Skeletal muscle tissue (tissue), 4 donors: ENCODE measurements around the gene ZSCAN10. TPM values are rescaled to one million over a fixed set of nuclear protein-coding genes. Genes with fewer than 3 reads are reported as not detected.
A peak's percentile ranks its signal among the peaks of the same experiment; 100 is the strongest.
"Not testable (repeated sequence)": the region's sequence is repeated elsewhere in the genome, so short reads cannot be mapped to it uniquely, and the experiment has no call there.

Experiments
- H3K27ac ChIP-seq: one replicate; pipeline ENCODE4 v1.7.0; 2013; ENCODE audit warnings: mild to moderate bottlenecking, low read depth, low read length, inconsistent platforms
- H3K27me3 ChIP-seq, 3 donors: one replicate each; pipeline ENCODE4 v1.7.0; 2013; ENCODE audit warnings: low read length in 3 of 3; ENCODE audit not compliant: control insufficient read depth in 3 of 3, insufficient read depth in 3 of 3
- H3K36me3 ChIP-seq, 3 donors: one replicate each; pipeline ENCODE4 v1.7.0; 2013; ENCODE audit warnings: low read length in 3 of 3; ENCODE audit not compliant: control insufficient read depth in 3 of 3, insufficient read depth in 3 of 3
- H3K4me1 ChIP-seq, 3 donors: one replicate each; pipeline ENCODE4 v1.7.0; 2013; ENCODE audit warnings: low read length in 3 of 3, mild to moderate bottlenecking in 3 of 3; ENCODE audit not compliant: control insufficient read depth in 3 of 3, insufficient read depth in 3 of 3
- H3K4me3 ChIP-seq, 3 donors: one replicate each; pipeline ENCODE4 v1.7.0; 2013; ENCODE audit warnings: low read length in 3 of 3
- H3K9ac ChIP-seq, 3 donors: one replicate each; pipeline ENCODE4 v1.7.0; 2013; ENCODE audit warnings: low read length in 3 of 3, mild to moderate bottlenecking in 3 of 3, moderate library complexity in 2 of 3, low read depth in 1 of 3
- H3K9me3 ChIP-seq, 3 donors: one replicate each; pipeline ENCODE4 v1.7.0; 2013; ENCODE audit warnings: low read length in 3 of 3; ENCODE audit not compliant: control insufficient read depth in 3 of 3
- total RNA-seq: library from RNA; depleted of rRNA; stranded (reverse); fragments of >200 nt; gene quantifications from one replicate; pipeline ENCODE4 v1.2.3, GENCODE V29; 2014
- donor health status: Osteomylitis.

The ZSCAN10 gene
- total RNA-seq, 1 donor from 2014 or later: not detected

- not testable (repeated sequence) for H3K4me1 ChIP-seq, H3K27ac ChIP-seq
Measured at GRCh38 chr16:3075946-3076345, 23.1 kb downstream of the ZSCAN10 start.

DNA sequence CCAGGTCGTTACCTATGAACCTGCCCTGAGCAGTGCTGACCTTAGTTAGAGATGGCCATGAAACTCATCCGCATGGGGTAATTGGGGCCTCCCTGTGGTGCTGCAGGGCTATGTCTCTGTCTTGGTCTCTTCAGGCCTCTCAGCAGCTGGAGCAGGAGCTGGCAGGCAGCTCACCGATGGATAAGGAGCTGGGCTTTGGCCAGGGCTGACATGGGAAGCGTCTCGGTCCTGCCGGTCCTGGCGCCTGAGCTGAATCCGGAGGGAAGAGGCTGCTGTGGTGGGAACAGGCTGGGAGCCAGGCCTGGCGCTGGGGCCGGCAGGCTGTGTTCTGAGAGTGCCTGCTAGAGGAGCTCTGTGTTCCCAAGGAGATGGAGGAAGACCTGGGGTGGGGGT lies 23.6 kb downstream of the ZSCAN10 start:
- H3K4me1 ChIP-seq: peaks cover 0 to 6% (median 5%) of the 10 kb centered on the region in 3 donors
- no peak overlapping the region for H3K27ac ChIP-seq
- H3K27me3 ChIP-seq: peaks cover 0 to 4% (median 4%) of the 10 kb centered on the region in 3 donors

More at GRCh38 chr16:3075946-3076345, 23.1 kb downstream of the ZSCAN10 start:
- not testable (repeated sequence) for H3K27me3 ChIP-seq, H3K36me3 ChIP-seq, H3K9ac ChIP-seq, H3K9me3 ChIP-seq, H3K4me3 ChIP-seq

GRCh38 chr16:3074860-3075522 lies 24.1 kb downstream of the ZSCAN10 start:
- Histone ChIP-seq H3K27ac (no peak overlapping the region), H3K4me3 (no peak overlapping the region), H3K36me3 (no peaks in the 10 kb centered on the region), H3K4me1 (peaks cover 0 to 6% (median 5%) of the 10 kb centered on the region in 3 donors), H3K27me3 (peaks cover 0 to 4% (median 4%) of the 10 kb centered on the region in 3 donors), H3K9ac (no peak overlapping the region), H3K9me3 (no peaks in the 10 kb centered on the region)

More for the DNA sequence above, 23.6 kb downstream of the ZSCAN10 start:
- Histone ChIP-seq H3K9ac (no peak overlapping the region), H3K4me3 (no peak overlapping the region), H3K36me3 (no peaks in the 10 kb centered on the region), H3K9me3 (no peaks in the 10 kb centered on the region)

GRCh38 chr16:3073448-3073847 lies 25.6 kb downstream of the ZSCAN10 start:
- peaks cover 0 to 4% (median 4%) of the 10 kb centered on the region in 3 donors for H3K27me3 ChIP-seq
- H3K9ac ChIP-seq: no peak overlapping the region
- no peaks in the 10 kb centered on the region for H3K9me3 ChIP-seq
- H3K27ac ChIP-seq: no peak overlapping the region
- H3K4me3 ChIP-seq: no peak overlapping the region
- H3K36me3 ChIP-seq: peaks cover 0 to 8% (median 1%) of the 10 kb centered on the region in 3 donors
- peaks cover 0 to 7% (median 6%) of the 10 kb centered on the region in 3 donors for H3K4me1 ChIP-seq

DNA sequence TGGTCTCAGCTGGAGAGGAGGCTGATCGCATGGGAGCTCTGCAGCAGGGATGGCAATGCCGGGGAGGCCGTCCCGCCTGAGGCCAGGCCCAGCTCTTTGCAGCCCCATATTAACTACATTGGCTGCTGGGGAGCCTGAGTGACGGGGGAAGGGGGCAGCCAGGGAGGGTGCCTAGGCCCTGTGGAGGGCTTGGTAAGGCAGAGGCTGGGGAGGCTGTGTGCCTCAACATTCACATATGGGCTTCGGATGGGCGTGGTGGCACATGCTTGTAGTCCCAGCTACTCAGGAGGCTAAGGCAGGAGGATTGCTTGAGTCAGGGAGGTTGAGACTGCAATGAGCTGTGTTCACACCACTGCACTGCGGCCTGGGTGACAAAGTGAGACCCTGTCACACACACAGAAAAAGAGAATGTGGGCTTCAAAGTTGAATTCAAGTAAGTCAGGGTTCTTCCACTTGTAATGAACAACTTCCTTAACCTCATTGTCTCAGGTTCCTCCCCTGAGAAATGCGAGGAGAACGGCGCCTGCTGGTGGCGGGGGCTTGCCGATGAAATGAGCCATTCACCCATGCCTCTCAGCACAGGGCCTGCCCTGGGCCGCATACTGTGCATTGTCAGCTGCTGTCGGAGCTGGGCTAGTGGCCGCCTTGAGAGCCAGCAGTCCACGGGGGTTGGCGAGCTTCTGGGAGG lies 26.4 kb downstream of the ZSCAN10 start:
- H3K9ac ChIP-seq, H3K9me3 ChIP-seq, H3K27me3 ChIP-seq, H3K27ac ChIP-seq, H3K4me3 ChIP-seq: not testable (repeated sequence)
- Histone ChIP-seq H3K36me3 (peaks cover 0 to 11% (median 7%) of the 10 kb centered on the region in 3 donors), H3K4me1 (peaks cover 6 to 13% (median 6%) of the 10 kb centered on the region in 3 donors)

GRCh38 chr16:3072148-3072547 lies 26.9 kb downstream of the ZSCAN10 start:
- H3K36me3 ChIP-seq: peaks cover 0 to 11% (median 7%) of the 10 kb centered on the region in 3 donors
- not testable (repeated sequence) for H3K27ac ChIP-seq, H3K4me3 ChIP-seq, H3K9me3 ChIP-seq, H3K9ac ChIP-seq, H3K27me3 ChIP-seq
- H3K4me1 ChIP-seq: peaks cover 6 to 19% (median 8%) of the 10 kb centered on the region in 3 donors

- Histone ChIP-seq H3K27ac (no peak overlapping the region), H3K27me3 (peaks cover 0 to 4% (median 4%) of the 10 kb centered on the region in 3 donors), H3K9me3 (no peaks in the 10 kb centered on the region), H3K9ac (no peak overlapping the region), H3K4me1 (peaks cover 6 to 22% (median 13%) of the 10 kb centered on the region in 3 donors), H3K36me3 (peaks cover 0 to 11% (median 7%) of the 10 kb centered on the region in 3 donors), H3K4me3 (no peak overlapping the region)
Measured at GRCh38 chr16:3071655-3072054, 27.4 kb downstream of the ZSCAN10 start.

GRCh38 chr16:3070608-3071111 lies 28.4 kb downstream of the ZSCAN10 start:
- Histone ChIP-seq H3K27ac (no peak overlapping the region), H3K9me3 (no peaks in the 10 kb centered on the region), H3K9ac (no peak overlapping the region), H3K27me3 (peaks cover 0 to 4% (median 4%) of the 10 kb centered on the region in 3 donors), H3K4me3 (no peak overlapping the region), H3K4me1 (peaks cover 15 to 32% (median 23%) of the 10 kb centered on the region in 3 donors), H3K36me3 (peaks cover 0 to 11% (median 7%) of the 10 kb centered on the region in 3 donors)

- not testable (repeated sequence) for H3K9ac ChIP-seq
- peaks cover 0 to 11% (median 7%) of the 10 kb centered on the region in 3 donors for H3K36me3 ChIP-seq
Measured at GRCh38 chr16:3069146-3069545, 29.9 kb downstream of the ZSCAN10 start.

GRCh38 chr16:3068487-3068886 lies 30.6 kb downstream of the ZSCAN10 start:
- H3K4me1 ChIP-seq: peaks cover 22 to 40% (median 33%) of the 10 kb centered on the region in 3 donors
- no peak overlapping the region for H3K4me3 ChIP-seq
- H3K27me3 ChIP-seq: peaks cover 0 to under 1% (median 0%) of the 10 kb centered on the region in 3 donors
- no peaks in the 10 kb centered on the region for H3K9me3 ChIP-seq
- H3K9ac ChIP-seq: peak overlapping the region in 2 of 3 donors; percentile 10 to 16
- H3K27ac ChIP-seq: no peak overlapping the region
- H3K36me3 ChIP-seq: peaks cover 0 to 11% (median 7%) of the 10 kb centered on the region in 3 donors

More at GRCh38 chr16:3069146-3069545, 29.9 kb downstream of the ZSCAN10 start:
- peaks cover 26 to 41% (median 33%) of the 10 kb centered on the region in 3 donors for H3K4me1 ChIP-seq
- not testable (repeated sequence) for H3K9me3 ChIP-seq, H3K4me3 ChIP-seq, H3K27me3 ChIP-seq, H3K27ac ChIP-seq
